Left ventricle myocardium superior (tissue), 1 donor: ENCODE data around the gene PARD6G. TPM values are rescaled to one million over a fixed set of nuclear protein-coding genes. Genes with fewer than 3 reads are reported as not detected.
"Not testable (repeated sequence)": the region's sequence is repeated elsewhere in the genome, so short reads cannot be mapped to it uniquely, and the experiment has no call there.

ENCODE experiments used
- ATAC-seq: fragments of 200-7000 bp; cut with Tn5 transposase; one replicate; pipeline ENCODE4 v1.9.1; 2020; ENCODE audit warnings: mild to moderate bottlenecking, moderate library complexity
- DNase-seq: peaks from one replicate; pipeline ENCODE4 v3.0.0-alpha.2; 2020
- intact Hi-C: fragments of 100-400 bp; cut with micrococcal nuclease; formaldehyde crosslinking; loops from one replicate; pipeline ENCODE4 v1.11.0; 2022
- long read RNA-seq: library from polyadenylated mRNA; unstranded; transcript quantifications from one replicate; pipeline ENCODE4 v2.0.0, GENCODE V29; 2021
- total RNA-seq: library from RNA; stranded (reverse); fragmentation: NEBNext Ultra II Directional; extraction: Animal tissue kit (Norgen Biotek cat#: 25700); gene quantifications from one replicate; pipeline ENCODE4 v1.2.1, GENCODE V29; 2021
- donor health status: DM: no; HTN: yes; CAD: no; lungs with severe emphysema.

PARD6G gene, protein sequence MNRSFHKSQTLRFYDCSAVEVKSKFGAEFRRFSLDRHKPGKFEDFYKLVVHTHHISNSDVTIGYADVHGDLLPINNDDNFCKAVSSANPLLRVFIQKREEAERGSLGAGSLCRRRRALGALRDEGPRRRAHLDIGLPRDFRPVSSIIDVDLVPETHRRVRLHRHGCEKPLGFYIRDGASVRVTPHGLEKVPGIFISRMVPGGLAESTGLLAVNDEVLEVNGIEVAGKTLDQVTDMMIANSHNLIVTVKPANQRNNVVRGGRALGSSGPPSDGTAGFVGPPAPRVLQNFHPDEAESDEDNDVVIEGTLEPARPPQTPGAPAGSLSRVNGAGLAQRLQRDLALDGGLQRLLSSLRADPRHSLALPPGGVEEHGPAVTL
- total RNA-seq, result 4.0 TPM
- long read RNA-seq, partial matches to known transcripts, result 0 of 8 reads
- long read RNA-seq, other reads (novel, unspliced or antisense), result 8 of 8 reads

DNA sequence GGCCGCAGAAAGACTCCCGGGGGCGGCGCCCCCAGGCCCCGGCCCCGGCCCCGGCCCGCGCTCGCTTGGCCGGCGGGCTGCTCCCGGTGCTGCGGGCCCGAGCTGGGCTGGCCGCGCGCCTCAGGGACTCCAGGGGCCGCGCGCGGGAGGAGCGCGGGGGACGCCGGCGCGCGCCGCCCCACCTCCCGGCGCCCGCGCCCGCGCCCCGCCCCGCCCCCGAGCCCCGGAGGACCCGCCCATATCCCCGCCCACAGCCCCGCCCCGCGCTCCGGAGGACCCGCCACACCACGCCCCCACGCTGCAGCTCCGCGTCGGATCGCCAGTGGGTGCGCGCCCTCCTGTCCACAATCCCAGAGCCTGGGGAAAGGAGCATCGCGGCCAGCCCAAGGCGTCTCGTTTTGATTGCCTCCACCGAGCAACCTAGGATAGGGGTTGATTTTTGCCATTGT, at the start of gene PARD6G:
PARD6G (minus strand) TSS at position 122 of the 449 bp plus-strand sequence. CDS start 166 bp downstream, outside the sequence.
- ATAC-seq (peak; percentile 96), DNase-seq (peak; percentile 91)
- intact Hi-C loops, result no loop called here

GRCh38 chr18:80262241-80263033, 15.1 kb upstream of the PARD6G start:
- intact Hi-C loops, result not testable (repeated sequence)
- DNase-seq (peak; percentile 44), ATAC-seq (peak; percentile 52)

- intact Hi-C loops, result no loop called here
- DNase-seq (no peak), ATAC-seq (no peak)
Measured at GRCh38 chr18:80259610-80260009, 12.3 kb upstream of the PARD6G start.

DNA sequence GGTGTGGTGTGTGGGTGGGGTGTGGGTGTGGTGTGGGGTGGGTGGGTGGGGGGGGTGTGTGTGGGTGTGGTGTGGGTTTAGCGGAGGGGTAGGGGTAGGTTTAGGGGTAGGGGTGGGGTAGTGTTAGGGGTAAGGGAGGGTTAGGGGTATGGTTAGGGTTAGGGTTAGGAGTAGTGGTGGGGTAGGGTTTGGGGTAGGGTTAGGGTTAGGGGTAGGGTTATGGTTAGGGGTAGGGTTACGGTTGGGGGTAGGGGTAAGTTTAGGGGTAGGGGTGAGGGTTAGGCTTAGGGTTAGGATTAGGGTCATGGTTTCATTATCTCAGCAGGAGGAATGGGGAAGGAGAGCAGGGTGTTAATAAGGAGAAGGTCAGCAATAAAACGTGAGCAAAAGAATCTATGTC, 11.3 kb upstream of the PARD6G start:
- ATAC-seq (no peak), DNase-seq (no peak)
- intact Hi-C loops, result no loop called here

DNA sequence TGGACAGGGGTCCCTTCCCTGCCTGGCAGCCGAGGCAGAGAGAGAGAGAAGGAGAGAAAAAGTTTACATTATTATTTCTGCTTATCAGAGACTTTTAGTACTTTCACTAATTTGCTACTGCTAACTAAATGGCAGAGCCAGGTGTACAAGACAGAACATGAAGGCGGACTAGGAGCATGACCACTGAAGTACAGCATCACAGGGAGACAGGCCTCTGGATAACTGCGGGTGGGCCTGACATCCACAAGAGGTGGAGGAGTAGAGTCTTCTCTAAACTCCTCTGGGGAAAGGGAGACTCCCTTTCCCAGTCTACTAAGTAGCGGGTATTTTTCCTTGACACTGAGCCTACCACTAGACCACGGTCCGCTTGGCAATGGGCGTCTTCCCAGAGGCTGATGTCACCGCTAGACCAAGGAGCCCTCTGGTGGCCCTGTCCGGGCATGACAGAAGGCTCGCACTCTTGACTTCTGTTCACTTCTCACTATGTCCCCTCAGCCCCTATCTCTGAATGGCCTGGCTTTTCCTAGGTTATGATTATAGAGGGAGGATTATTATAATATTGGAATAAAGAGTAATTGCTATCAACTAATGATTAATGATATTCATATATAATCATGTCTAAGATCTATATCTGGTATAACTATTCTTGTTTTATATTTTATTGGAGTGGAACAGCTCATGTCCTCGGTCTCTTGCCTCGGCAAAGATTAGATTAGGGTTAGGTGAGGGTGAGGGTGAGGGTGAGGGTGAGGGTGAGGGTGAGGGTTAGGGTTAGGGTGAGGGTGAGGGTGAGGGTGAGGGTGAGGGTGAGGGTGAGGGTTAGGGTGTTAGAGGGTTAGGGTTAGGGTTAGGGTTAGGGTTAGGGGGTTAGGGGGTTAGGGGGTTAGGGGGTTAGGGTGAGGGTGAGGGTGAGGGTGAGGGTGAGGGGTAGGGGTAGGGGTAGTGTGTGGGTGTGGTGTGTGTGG, 10.5 kb upstream of the PARD6G start:
- peak; percentile 52 for ATAC-seq
- DNase-seq, result peak; percentile 84
- intact Hi-C loops, result not testable (repeated sequence)

DNA sequence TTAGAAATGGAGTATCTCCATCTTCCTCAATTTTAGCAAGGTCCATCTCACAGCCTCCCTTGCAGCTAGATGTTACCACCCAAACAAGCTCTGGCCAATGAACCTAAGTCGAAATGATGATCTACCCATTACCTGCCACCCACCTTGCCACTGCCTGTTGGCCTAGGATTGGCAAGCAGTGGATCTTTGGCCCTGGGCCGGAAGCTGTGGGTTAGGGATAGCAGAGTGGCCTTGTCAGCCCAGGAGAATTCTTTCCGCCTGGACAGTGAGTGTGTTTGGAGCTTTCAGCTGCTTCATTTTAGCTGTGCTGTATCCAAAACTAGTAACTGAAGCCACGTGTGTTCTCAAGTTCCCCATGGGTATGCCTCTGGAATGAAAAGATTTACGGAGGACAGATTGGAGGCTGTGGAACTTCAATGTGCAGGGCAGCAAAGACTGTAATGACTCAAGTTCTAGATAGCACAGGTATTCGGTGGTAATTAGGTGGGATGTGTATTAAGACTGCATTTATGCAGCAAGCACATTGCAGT, 7.7 kb upstream of the PARD6G start:
- DNase-seq (no peak), ATAC-seq (no peak)
- intact Hi-C loops, result no loop called here

DNA sequence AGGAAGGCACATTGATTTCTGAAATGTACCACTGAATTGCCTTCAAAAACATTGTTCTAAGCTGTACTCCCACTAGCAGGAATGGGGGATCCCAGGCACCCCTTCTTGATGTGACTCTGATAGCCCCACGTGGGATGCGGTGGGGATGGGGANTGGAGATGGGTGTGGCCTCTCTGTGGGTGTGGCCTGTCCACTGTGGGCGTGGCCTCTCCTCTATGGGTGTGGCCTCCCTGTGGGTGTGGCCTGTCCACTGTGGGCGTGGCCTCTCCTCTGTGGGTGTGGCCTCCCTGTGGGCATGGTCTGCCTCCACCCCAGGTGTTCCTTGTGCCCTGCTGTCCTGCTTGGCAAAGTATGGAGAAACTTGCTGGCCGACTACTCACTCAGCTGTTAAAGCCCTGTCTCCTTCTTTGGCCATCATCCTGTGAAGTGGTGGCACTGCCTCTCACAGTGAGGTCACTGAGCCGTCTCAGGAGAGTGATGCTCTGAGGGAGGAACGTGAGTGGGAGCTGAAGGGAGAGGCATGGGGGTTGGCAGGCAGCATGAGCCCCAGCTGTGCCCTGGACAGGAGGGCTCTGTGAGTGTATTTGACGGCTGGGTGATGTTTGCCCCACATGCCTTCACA, 6.7 kb upstream of the PARD6G start:
- ATAC-seq (no peak), DNase-seq (no peak)
- intact Hi-C loops, result no loop called here

- intact Hi-C loops, result no loop called here
- ATAC-seq (no peak), DNase-seq (no peak)
Measured at GRCh38 chr18:80253236-80253635, 5.9 kb upstream of the PARD6G start.

DNA sequence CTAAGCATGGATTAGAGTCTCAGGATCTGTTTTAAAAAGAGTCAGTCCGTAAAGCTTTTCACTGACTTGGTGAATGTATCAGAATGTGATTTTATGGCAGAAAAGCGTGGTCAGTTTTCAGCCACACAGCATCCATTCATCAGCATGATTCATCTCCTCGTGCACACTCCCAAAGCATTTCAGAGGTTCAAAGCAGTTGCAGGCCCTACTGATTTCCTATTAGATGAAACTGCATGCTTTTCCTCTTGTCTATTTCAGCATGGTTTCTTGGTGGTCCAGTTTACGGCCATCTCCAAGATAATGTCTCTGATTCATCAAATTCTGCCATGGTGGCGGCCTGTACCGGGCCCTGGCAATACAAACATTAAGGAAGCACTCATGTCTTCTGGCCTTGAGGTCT, 4.8 kb upstream of the PARD6G start:
- ATAC-seq (no peak), DNase-seq (no peak)
- intact Hi-C loops, result no loop called here

GRCh38 chr18:80251700-80252099, 4.4 kb upstream of the PARD6G start:
- no peak for ATAC-seq
- intact Hi-C loops, result no loop called here
- DNase-seq, result no peak

- ATAC-seq (no peak), DNase-seq (no peak)
- intact Hi-C loops, result no loop called here
Measured at GRCh38 chr18:80250740-80251364, 3.5 kb upstream of the PARD6G start.

- DNase-seq (no peak), ATAC-seq (no peak)
- intact Hi-C loops, result no loop called here
Measured at GRCh38 chr18:80249217-80250093, 2.1 kb upstream of the PARD6G start.

GRCh38 chr18:80246445-80247392, 595 bp downstream of the PARD6G start:
- DNase-seq, result peak; percentile 58
- peak; percentile 36 for ATAC-seq
- intact Hi-C loops, result no loop called here

- DNase-seq, result no peak
- intact Hi-C loops, result no loop called here
- no peak for ATAC-seq
Measured at GRCh38 chr18:80245781-80246444, 1.4 kb downstream of the PARD6G start.

DNA sequence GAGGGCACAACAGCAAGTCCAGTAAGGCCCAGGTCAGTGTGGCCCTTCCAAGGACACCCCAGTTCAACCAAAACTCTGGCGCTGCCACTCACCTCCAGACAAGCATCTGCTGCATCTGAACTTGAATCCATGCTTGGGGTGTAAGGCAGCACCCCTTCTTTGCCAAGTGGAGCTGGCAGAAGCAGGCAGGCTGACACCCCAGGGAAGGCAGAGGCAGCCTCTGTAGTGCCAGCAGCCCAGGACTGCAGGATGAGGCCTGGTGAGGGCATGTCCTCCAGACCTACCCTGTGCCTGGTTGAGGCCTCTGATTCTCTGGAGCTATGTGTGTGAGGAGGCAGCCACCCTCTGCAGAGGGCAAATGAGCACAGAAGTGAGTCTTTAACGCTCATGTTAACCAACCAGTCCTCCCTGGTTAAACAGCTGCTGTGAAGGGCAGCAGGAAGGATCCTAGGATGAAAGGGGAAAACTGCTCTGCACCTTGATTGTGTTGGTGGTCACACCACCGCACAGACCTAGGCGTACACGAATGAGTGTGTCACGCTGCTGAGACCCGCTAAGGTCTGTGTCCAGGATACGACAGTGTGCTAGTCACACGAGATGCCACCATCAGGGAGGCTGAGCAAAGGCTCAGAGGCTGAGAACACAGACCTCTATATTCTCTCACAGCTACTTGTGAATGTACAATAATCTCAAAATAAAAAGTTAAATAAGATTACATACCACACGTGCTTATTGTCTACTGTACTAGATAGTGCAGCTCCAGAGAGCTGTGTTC, 2.2 kb downstream of the PARD6G start:
- DNase-seq (no peak), ATAC-seq (no peak)
- intact Hi-C loops, result no loop called here
